IMR-90 (cell line): ENCODE data around the gene COL28A1. TPM values are rescaled to one million over a fixed set of nuclear protein-coding genes. Genes with fewer than 3 reads are reported as not detected.

Experiments
- ATAC-seq: fragments of 200-7000 bp; cut with Tn5 transposase; 2 replicates; pipeline ENCODE4 v1.9.1; 2020; ENCODE audit warnings: low read depth, mild to moderate bottlenecking, moderate library complexity
- BruUV-seq: library from RNA; stranded (reverse); fragments of 400-500 nt; replicated peaks from 2 replicates; lab custom pipeline; 2021; lab: Mats Ljungman, UMichigan
- CTCF ChIA-PET: fragments of 300-600 bp; formaldehyde crosslinking; extraction: SDS; loops from one replicate; lab custom pipeline; 2021; ENCODE audit warnings: antibody characterized with exemption; lab: Yijun Ruan, JAX
- POLR2A ChIA-PET: fragments of 300-600 bp; sonication (Branson Sonifier 250); formaldehyde crosslinking; loops from one replicate; lab custom pipeline; 2022; ENCODE audit warnings: antibody characterized with exemption; ENCODE audit not compliant: unreplicated experiment; lab: Charles Lee
- DNase-seq: peaks from one replicate; pipeline ENCODE4 v3.0.0; 2013
- H2AFZ ChIP-seq: replicated peaks from 2 replicates; pipeline ENCODE3; 2013; ENCODE audit warnings: low read length, mild to moderate bottlenecking; ENCODE audit not compliant: poor library complexity
- H2AK5ac ChIP-seq: 2 replicates; pipeline ENCODE4 v1.6.1; 2013; ENCODE audit warnings: low read depth, low read length, inconsistent platforms
- H2AK9ac ChIP-seq: replicated peaks from 2 replicates; pipeline ENCODE3; 2013; ENCODE audit warnings: mild to moderate bottlenecking, low read depth, low read length, moderate library complexity; ENCODE audit not compliant: poor library complexity
- H2BK120ac ChIP-seq: 2 replicates; pipeline ENCODE4 v1.6.1; 2013; ENCODE audit warnings: low read depth, low read length, inconsistent platforms
- H2BK15ac ChIP-seq: 3 replicates; pipeline ENCODE4 v1.6.1; 2013; ENCODE audit warnings: low read depth, low read length, inconsistent platforms
- H2BK20ac ChIP-seq: 2 replicates; pipeline ENCODE4 v1.6.1; 2013; ENCODE audit warnings: low read depth, mild to moderate bottlenecking, inconsistent platforms, low read length, moderate library complexity
- H2BK5ac ChIP-seq: 2 replicates; pipeline ENCODE4 v1.6.1; 2013; ENCODE audit warnings: mild to moderate bottlenecking, low read depth, low read length, inconsistent platforms; ENCODE audit not compliant: poor library complexity, severe bottlenecking
- H3K14ac ChIP-seq: replicated peaks from 2 replicates; pipeline ENCODE4 v1.6.1; 2013; ENCODE audit warnings: low read depth, low read length, inconsistent platforms
- H3K18ac ChIP-seq: 2 replicates; pipeline ENCODE4 v1.6.1; 2013; ENCODE audit warnings: low read depth, low read length, control low read depth
- H3K23ac ChIP-seq: 2 replicates; pipeline ENCODE4 v1.6.1; 2013; ENCODE audit warnings: low read depth, low read length, inconsistent platforms
- H3K27ac ChIP-seq: 2 replicates; pipeline ENCODE4 v1.5.1; 2013; ENCODE audit warnings: mild to moderate bottlenecking, control low read depth, low read length; ENCODE audit not compliant: insufficient read depth
- H3K27me3 ChIP-seq: 2 replicates; pipeline ENCODE4 v1.6.1; 2013; ENCODE audit warnings: low read length; ENCODE audit not compliant: control insufficient read depth, insufficient read depth
- H3K36me3 ChIP-seq: 2 replicates; pipeline ENCODE4 v1.6.1; 2013; ENCODE audit warnings: low read length, mixed read lengths; ENCODE audit not compliant: control insufficient read depth, insufficient read depth
- H3K4ac ChIP-seq: 2 replicates; pipeline ENCODE4 v1.6.1; 2013; ENCODE audit warnings: low read depth, low read length, inconsistent platforms
- H3K4me1 ChIP-seq: 2 replicates; pipeline ENCODE4 v1.6.1; 2013; ENCODE audit warnings: low read length, mixed read lengths; ENCODE audit not compliant: control insufficient read depth, insufficient read depth
- H3K4me2 ChIP-seq: 2 replicates; pipeline ENCODE4 v1.6.1; 2013; ENCODE audit warnings: low read depth, mild to moderate bottlenecking, control low read depth, low read length, moderate library complexity
- H3K4me3 ChIP-seq: 2 replicates; pipeline ENCODE4 v1.5.1; 2013; ENCODE audit warnings: low read depth, mild to moderate bottlenecking, control low read depth, low read length, moderate library complexity; ENCODE audit not compliant: insufficient read depth
- H3K56ac ChIP-seq: 2 replicates; pipeline ENCODE4 v1.6.1; 2013; ENCODE audit warnings: low read length, inconsistent platforms; ENCODE audit not compliant: insufficient read depth; ENCODE audit errors: extremely low read depth
- H3K79me1 ChIP-seq, 2 experiments: 2 replicates each; pipeline ENCODE4 v1.6.1; 2013; ENCODE audit warnings: low read length in 2 of 2, inconsistent platforms in 1 of 2, low read depth in 1 of 2
- H3K9ac ChIP-seq: 2 replicates; pipeline ENCODE4 v1.6.1; 2013; ENCODE audit warnings: low read depth, low read length, control low read depth
- H3K9me1 ChIP-seq: 2 replicates; pipeline ENCODE4 v1.6.1; 2013; ENCODE audit warnings: low read length, inconsistent platforms; ENCODE audit not compliant: insufficient read depth
- H3K9me3 ChIP-seq: 2 replicates; pipeline ENCODE4 v1.6.1; 2013; ENCODE audit warnings: low read length; ENCODE audit not compliant: control insufficient read depth, insufficient read depth
- H4K20me1 ChIP-seq: 2 replicates; pipeline ENCODE4 v1.6.1; 2013; ENCODE audit warnings: low read length, inconsistent platforms; ENCODE audit not compliant: insufficient read depth
- H4K5ac ChIP-seq: 2 replicates; pipeline ENCODE4 v1.6.1; 2013; ENCODE audit warnings: mild to moderate bottlenecking, low read depth, low read length, control low read depth
- H4K8ac ChIP-seq, 2 experiments: 2 replicates each; pipeline ENCODE4 v1.6.1; 2013; ENCODE audit warnings: low read depth in 2 of 2, low read length in 2 of 2, control low read depth in 1 of 2, inconsistent platforms in 1 of 2
- H4K91ac ChIP-seq: 2 replicates; pipeline ENCODE4 v1.6.1; 2013; ENCODE audit warnings: low read depth, low read length, inconsistent platforms; ENCODE audit not compliant: insufficient read depth
- BHLHE40 ChIP-seq: fragments of 150-350 bp; IDR thresholded peaks from 2 replicates; pipeline ENCODE4 v1.6.1; 2016; ENCODE audit warnings: mild to moderate bottlenecking, low read depth, low read length
- CEBPB ChIP-seq: IDR thresholded peaks from 2 replicates; pipeline ENCODE4 v1.6.1; 2012; ENCODE audit warnings: low read depth, low read length, improper control_type of control experiment
- CHD1 ChIP-seq: IDR thresholded peaks from 2 replicates; pipeline ENCODE4 v1.6.1; 2012; ENCODE audit warnings: low read depth, low read length, improper control_type of control experiment
- CTCF ChIP-seq: conservative IDR thresholded peaks from 2 replicates; pipeline ENCODE4 v1.5.1; 2012; ENCODE audit warnings: mild to moderate bottlenecking, low read depth, low read length, improper control_type of control experiment
- FOS ChIP-seq: fragments of 150-350 bp; IDR thresholded peaks from 2 replicates; pipeline ENCODE4 v1.6.1; 2016; ENCODE audit warnings: low read depth, low read length
- MAFK ChIP-seq: IDR thresholded peaks from 2 replicates; pipeline ENCODE4 v1.6.1; 2012; ENCODE audit warnings: low read depth, low read length, improper control_type of control experiment
- MAZ ChIP-seq: IDR thresholded peaks from 2 replicates; pipeline ENCODE4 v1.6.1; 2012; ENCODE audit warnings: low read depth, mild to moderate bottlenecking, low read length, improper control_type of control experiment, moderate library complexity, borderline replicate concordance
- MXI1 ChIP-seq: IDR thresholded peaks from 2 replicates; pipeline ENCODE4 v1.6.1; 2012; ENCODE audit warnings: low read depth, mild to moderate bottlenecking, low read length, moderate library complexity, borderline replicate concordance
- NFE2L2 ChIP-seq: fragments of 150-350 bp; IDR thresholded peaks from 2 replicates; pipeline ENCODE4 v1.6.1; 2016; ENCODE audit warnings: low read depth, mild to moderate bottlenecking, low read length
- POLR2A ChIP-seq: IDR thresholded peaks from 2 replicates; pipeline ENCODE4 v1.6.1; 2012; ENCODE audit warnings: mild to moderate bottlenecking, low read depth, low read length
- RAD21 ChIP-seq: IDR thresholded peaks from 2 replicates; pipeline ENCODE4 v1.6.1; 2012; ENCODE audit warnings: low read length, improper control_type of control experiment
- RFX5 ChIP-seq: IDR thresholded peaks from 2 replicates; pipeline ENCODE4 v1.8.0; 2012; ENCODE audit warnings: low read depth, mild to moderate bottlenecking, low read length, moderate library complexity
- SMC3 ChIP-seq: fragments of 150-350 bp; IDR thresholded peaks from 2 replicates; pipeline ENCODE4 v1.6.1; 2016; ENCODE audit warnings: low read depth, mild to moderate bottlenecking, antibody characterized with exemption, low read length, moderate library complexity
- WGBS, 2 experiments: methylation state at CpG; one replicate each; pipeline versions ENCODE4 v1.1.5 to v1.1.7; 2013; ENCODE audit warnings: missing lambda C conversion rate in 2 of 2; ENCODE audit not compliant: insufficient read length in 1 of 2; ENCODE audit errors: extremely low coverage in 2 of 2; 5-methylcytosine and 5-hydroxymethylcytosine counted together
- dilution Hi-C: fragments of 300-500 bp; cut with HindIII; formaldehyde crosslinking; loops from one replicate; pipeline ENCODE4 v1.14.3; 2018; ENCODE audit warnings: low sequenced_read_pairs; ENCODE audit not compliant: unreplicated experiment
- in situ Hi-C: fragments of 300-500 bp; cut with MboI; formaldehyde crosslinking; loops from 3 replicates; pipeline ENCODE4 v1.14.3; 2019; ENCODE audit warnings: low sequenced_read_pairs, inconsistent platforms, mixed read lengths
- intact Hi-C: fragments of 100-400 bp; cut with micrococcal nuclease; formaldehyde crosslinking; loops from 2 replicates; pipeline ENCODE4 v1.10.0; 2022
- polyA plus RNA-seq, 3 experiments: library from polyadenylated mRNA; depleted of rRNA; stranded (reverse); fragments of >200 nt; gene quantifications; 2 replicates each; pipeline ENCODE4 v1.2.3, GENCODE V29; 2012; ENCODE audit warnings: low replicate concordance in 1 of 3
- total RNA-seq: library from RNA; depleted of rRNA; stranded (reverse); fragments of >200 nt; gene quantifications from 2 replicates; pipeline ENCODE4 v1.2.3, GENCODE V29; 2012
- TF ChIP-seq, protein P1 (sequence below): fragments of 150-350 bp; IDR thresholded peaks from 2 replicates; pipeline ENCODE4 v1.6.1; 2017; ENCODE audit warnings: mild to moderate bottlenecking, antibody characterized with exemption, low read length, low read depth
- TF ChIP-seq, protein P2 (sequence below): fragments of 150-350 bp; IDR thresholded peaks from 2 replicates; pipeline ENCODE4 v1.6.1; 2016; ENCODE audit warnings: low read depth, mild to moderate bottlenecking, low read length, moderate library complexity, borderline replicate concordance

Gene COL28A1
- total and polyA plus RNA-seq, 2 of the 4 experiments (the other 2 are of a cell fraction): under 0.01 to 0.05 TPM

DNA sequence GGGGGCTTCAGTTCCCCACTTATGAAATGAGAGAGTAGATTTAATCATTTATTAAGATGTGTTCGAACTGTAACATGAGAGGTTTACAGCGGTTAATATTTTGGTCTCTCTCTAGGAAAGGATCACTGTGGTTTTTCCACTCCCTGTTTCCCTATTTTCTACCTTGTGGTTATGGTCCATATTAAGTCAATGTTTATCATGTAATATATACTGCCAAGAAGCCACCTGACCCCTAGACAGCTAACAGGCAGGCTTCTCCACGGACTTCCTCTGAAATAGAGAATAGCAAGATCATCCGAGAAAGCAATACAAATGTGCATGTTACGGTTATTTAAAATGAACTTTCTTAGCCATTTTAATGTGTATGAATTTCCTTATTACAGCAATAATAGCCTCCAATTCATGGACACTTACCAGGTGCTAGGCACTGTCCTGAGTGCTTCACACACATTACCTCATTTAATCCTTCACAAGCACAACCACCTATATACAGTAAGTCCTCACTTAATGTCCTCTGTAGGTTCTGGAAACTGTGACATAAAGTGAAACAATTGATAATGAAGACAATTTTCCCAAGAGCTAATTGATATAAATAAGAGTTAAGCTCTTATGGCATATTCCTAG lies 835 bp upstream of the COL28A1 start:
- Histone ChIP-seq H3K56ac (no peak overlapping the region), H3K9me3 (no peaks in the 10 kb centered on the region), H2BK15ac (no peak overlapping the region), H3K4ac (no peak overlapping the region), H2AK5ac (no peak overlapping the region), H3K23ac (no peak overlapping the region), H3K27me3 (no peaks in the 10 kb centered on the region), H2BK5ac (no peak overlapping the region), H3K4me2 (no peak overlapping the region), H2AK9ac (no peak overlapping the region), H3K18ac (no peak overlapping the region), H3K36me3 (no peaks in the 10 kb centered on the region), H3K79me1 (no peaks in the 10 kb centered on the region), H3K27ac (no peak overlapping the region), H4K91ac (no peak overlapping the region), H3K4me1 (no peaks in the 10 kb centered on the region), H4K8ac (no peak overlapping the region), H3K14ac (no peak overlapping the region), H4K5ac (no peak overlapping the region), H3K9ac (no peak overlapping the region), H2BK120ac (no peak overlapping the region), H2BK20ac (no peak overlapping the region), H3K9me1 (no peaks in the 10 kb centered on the region), H4K20me1 (no peaks in the 10 kb centered on the region), H3K4me3 (no peak overlapping the region), H2AFZ (no peak overlapping the region)
- WGBS, 2 experiments: no CpG with 5 or more reads among the region's 5 CpGs
- no TSS peak for BruUV-seq
- DNase-seq (no peak), ATAC-seq (no peak)
- dilution Hi-C loops: no loop called here
- POLR2A ChIA-PET: no interaction called here
- CTCF ChIA-PET: interaction anchor here (1.0 kb wide), 1 partner anchor 112 kb away, joined by 3 read pairs; no protein-coding TSS in a partner anchor
- in situ Hi-C loops: loop anchor here (5.0 kb wide), 2 partner anchors 109 to 434 kb away; no protein-coding TSS in a partner anchor
- intact Hi-C loops: no loop called here
- TF ChIP-seq MXI1: no peak
- TF ChIP-seq CTCF: no peak
- no peak for TF ChIP-seq MAZ
- TF ChIP-seq BHLHE40: no peak
- no peak for TF ChIP-seq SMC3
- TF ChIP-seq FOS: no peak
- no peak for TF ChIP-seq MAFK
- TF ChIP-seq RAD21: no peak
- TF ChIP-seq NFE2L2: no peak
- TF ChIP-seq RFX5: no peak
- TF ChIP-seq, protein P1, sequence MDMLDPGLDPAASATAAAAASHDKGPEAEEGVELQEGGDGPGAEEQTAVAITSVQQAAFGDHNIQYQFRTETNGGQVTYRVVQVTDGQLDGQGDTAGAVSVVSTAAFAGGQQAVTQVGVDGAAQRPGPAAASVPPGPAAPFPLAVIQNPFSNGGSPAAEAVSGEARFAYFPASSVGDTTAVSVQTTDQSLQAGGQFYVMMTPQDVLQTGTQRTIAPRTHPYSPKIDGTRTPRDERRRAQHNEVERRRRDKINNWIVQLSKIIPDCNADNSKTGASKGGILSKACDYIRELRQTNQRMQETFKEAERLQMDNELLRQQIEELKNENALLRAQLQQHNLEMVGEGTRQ: no peak
- TF ChIP-seq, protein P2, sequence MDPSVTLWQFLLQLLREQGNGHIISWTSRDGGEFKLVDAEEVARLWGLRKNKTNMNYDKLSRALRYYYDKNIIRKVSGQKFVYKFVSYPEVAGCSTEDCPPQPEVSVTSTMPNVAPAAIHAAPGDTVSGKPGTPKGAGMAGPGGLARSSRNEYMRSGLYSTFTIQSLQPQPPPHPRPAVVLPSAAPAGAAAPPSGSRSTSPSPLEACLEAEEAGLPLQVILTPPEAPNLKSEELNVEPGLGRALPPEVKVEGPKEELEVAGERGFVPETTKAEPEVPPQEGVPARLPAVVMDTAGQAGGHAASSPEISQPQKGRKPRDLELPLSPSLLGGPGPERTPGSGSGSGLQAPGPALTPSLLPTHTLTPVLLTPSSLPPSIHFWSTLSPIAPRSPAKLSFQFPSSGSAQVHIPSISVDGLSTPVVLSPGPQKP: no peak
- no peak for TF ChIP-seq CEBPB
- no peak for TF ChIP-seq CHD1
- no peak for TF ChIP-seq POLR2A
